ENCODE results near the gene SCNN1B.
"Not testable (repeated sequence)": the region's sequence is repeated elsewhere in the genome, so short reads cannot be mapped to it uniquely, and the experiment has no call there.

Gene SCNN1B, protein sequence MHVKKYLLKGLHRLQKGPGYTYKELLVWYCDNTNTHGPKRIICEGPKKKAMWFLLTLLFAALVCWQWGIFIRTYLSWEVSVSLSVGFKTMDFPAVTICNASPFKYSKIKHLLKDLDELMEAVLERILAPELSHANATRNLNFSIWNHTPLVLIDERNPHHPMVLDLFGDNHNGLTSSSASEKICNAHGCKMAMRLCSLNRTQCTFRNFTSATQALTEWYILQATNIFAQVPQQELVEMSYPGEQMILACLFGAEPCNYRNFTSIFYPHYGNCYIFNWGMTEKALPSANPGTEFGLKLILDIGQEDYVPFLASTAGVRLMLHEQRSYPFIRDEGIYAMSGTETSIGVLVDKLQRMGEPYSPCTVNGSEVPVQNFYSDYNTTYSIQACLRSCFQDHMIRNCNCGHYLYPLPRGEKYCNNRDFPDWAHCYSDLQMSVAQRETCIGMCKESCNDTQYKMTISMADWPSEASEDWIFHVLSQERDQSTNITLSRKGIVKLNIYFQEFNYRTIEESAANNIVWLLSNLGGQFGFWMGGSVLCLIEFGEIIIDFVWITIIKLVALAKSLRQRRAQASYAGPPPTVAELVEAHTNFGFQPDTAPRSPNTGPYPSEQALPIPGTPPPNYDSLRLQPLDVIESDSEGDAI

DNA sequence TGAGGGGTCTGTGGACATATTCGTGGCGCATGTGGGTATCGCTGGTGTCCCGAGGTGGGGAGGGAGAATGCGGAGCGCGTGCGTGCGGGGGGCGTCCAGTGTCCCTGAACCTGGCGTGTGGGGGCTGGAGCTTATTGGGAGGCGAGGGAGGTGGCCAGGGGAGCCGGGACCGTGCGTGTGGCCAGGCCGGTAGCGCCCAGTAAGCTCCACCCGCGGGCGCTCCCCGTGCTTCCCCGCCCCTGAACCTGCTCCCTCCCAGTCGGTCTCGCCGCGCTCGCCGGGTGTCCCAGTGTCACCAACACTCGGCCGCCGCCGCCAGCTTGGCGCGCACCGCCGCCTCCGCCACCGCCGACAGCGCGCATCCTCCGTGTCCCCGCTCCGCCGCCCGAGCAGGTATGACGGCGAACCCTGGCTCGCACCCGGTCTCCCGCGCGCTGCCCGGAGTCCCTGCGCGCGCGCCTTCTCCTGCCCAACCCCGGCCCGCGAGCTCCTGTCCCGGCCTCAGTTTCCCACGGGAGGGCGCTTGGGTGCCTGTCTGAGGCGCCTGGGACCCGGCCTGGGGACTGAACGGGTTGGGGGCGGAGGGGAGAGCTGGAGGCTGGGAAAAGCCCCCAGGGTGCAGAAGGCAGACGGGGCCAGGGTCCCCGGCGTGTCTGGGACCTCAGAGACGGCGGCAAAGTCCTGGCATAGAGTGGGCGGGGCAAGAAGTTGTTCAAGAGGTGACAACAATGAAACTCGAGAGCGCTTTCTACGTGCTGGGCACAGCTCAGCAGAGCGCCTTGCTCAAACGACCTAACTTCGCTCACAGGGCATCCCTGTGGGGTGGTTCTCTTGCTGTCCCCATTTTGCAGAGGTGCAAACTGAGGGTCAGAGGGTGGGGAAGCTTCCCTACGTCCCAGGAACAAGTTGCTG is at the start of gene SCNN1B:
Gene SCNN1B, plus strand, starts transcription at position 258 of the 912 bp plus-strand sequence. CDS start 46,298 bp downstream, outside the sequence.
- no peaks in the 10 kb centered on the region for H3K36me3 Mint-ChIP-seq (ENCODE audit: low read depth)
- H3K4me1 Mint-ChIP-seq = peaks cover 8% of the 10 kb centered on the region
- DNase-seq = peak; percentile 65
- peak within 1 kb of the TSS; percentile 65 for H3K4me3 Mint-ChIP-seq
- H3K27me3 Mint-ChIP-seq (ENCODE audit: low read depth, poor library complexity) = peaks cover 91% of the 10 kb centered on the region
- no peaks in the 10 kb centered on the region for H3K9me3 Mint-ChIP-seq
- no peak within 1 kb of the TSS for H3K27ac Mint-ChIP-seq
- TF ChIP-seq, protein P1, sequence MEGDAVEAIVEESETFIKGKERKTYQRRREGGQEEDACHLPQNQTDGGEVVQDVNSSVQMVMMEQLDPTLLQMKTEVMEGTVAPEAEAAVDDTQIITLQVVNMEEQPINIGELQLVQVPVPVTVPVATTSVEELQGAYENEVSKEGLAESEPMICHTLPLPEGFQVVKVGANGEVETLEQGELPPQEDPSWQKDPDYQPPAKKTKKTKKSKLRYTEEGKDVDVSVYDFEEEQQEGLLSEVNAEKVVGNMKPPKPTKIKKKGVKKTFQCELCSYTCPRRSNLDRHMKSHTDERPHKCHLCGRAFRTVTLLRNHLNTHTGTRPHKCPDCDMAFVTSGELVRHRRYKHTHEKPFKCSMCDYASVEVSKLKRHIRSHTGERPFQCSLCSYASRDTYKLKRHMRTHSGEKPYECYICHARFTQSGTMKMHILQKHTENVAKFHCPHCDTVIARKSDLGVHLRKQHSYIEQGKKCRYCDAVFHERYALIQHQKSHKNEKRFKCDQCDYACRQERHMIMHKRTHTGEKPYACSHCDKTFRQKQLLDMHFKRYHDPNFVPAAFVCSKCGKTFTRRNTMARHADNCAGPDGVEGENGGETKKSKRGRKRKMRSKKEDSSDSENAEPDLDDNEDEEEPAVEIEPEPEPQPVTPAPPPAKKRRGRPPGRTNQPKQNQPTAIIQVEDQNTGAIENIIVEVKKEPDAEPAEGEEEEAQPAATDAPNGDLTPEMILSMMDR (IDR thresholded peaks at IDR 0.05) = no peak

DNA sequence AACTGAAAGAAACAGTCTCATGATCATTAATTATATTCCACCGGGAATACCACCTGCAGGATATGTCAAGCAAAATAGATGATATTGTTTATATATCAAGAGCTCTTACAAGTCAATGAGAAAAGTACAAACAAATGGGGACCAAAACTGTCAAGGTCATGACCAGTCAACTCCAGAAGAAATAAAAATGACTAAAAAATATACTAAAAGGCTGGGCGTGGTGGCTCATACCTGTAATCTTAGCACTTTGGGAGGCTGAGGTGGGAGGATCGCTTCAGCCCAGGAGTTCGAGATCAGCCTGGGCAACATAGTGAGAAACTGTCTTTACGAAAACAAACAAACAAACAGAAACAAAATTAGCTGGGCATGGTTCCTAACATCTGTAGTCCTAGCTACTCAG is 49.8 kb upstream of the SCNN1B start:
- Mint-ChIP-seq H3K4me1 (no peaks in the 10 kb centered on the region), H3K4me3 (no peak overlapping the region)
- no peak for DNase-seq

DNA sequence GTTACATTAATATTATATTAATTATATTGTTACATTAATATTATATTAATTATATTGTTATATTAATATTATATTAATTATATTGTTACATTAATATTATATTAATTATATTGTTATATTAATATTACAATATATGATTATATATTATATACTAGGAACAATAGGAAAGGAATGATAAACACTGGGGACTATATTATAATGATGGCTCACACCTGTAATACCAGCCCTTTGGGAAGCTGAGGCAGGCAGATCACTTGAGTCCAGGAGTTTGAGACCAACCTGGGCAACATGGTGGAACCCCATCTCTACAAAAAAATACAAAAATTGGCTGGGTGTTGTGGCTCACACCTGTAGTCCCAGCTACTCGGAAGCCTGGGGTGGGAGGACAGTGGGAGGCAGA is 48.5 kb upstream of the SCNN1B start:
- H3K27ac Mint-ChIP-seq = not testable (repeated sequence)

More for the DNA sequence above, 49.8 kb upstream of the SCNN1B start:
- Mint-ChIP-seq H3K27me3 (ENCODE audit: low read depth, poor library complexity) (peaks cover 18% of the 10 kb centered on the region), H3K27ac (no peak overlapping the region), H3K36me3 (ENCODE audit: low read depth) (no peaks in the 10 kb centered on the region), H3K9me3 (peaks cover 8% of the 10 kb centered on the region)
- TF ChIP-seq, protein P1 (IDR thresholded peaks at IDR 0.05) = no peak

DNA sequence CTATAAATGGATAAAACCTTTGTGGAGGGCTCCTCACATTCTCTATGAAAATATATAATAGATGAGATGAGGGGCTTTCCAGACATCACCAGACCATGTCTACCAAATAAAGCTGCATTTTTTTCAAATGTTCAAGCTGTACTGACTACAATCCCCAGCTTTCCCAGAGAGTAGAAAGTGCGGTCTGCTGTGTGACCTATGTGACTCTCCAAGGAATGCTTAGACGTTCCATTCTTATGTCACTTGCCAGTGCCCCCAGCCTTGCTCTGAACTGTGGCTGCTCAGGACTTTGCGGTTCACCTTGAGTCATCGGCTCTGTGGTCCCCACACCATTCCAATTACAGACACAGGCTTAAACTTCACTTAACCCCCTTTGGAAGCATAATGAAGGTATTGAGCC is 47.8 kb upstream of the SCNN1B start:
- Mint-ChIP-seq H3K9me3 (peaks cover 8% of the 10 kb centered on the region), H3K27ac (no peak overlapping the region), H3K4me1 (no peaks in the 10 kb centered on the region), H3K4me3 (no peak overlapping the region), H3K36me3 (ENCODE audit: low read depth) (no peaks in the 10 kb centered on the region), H3K27me3 (ENCODE audit: low read depth, poor library complexity) (peaks cover 29% of the 10 kb centered on the region)
- no peak for DNase-seq
- TF ChIP-seq, protein P1 (IDR thresholded peaks at IDR 0.05) = no peak

More for the DNA sequence above, 48.5 kb upstream of the SCNN1B start:
- H3K4me3 Mint-ChIP-seq; H3K9me3 Mint-ChIP-seq; DNase-seq; H3K36me3 Mint-ChIP-seq (ENCODE audit: low read depth); H3K4me1 Mint-ChIP-seq: not testable (repeated sequence)
- H3K27me3 Mint-ChIP-seq (ENCODE audit: low read depth, poor library complexity) = peaks cover 24% of the 10 kb centered on the region

DNA sequence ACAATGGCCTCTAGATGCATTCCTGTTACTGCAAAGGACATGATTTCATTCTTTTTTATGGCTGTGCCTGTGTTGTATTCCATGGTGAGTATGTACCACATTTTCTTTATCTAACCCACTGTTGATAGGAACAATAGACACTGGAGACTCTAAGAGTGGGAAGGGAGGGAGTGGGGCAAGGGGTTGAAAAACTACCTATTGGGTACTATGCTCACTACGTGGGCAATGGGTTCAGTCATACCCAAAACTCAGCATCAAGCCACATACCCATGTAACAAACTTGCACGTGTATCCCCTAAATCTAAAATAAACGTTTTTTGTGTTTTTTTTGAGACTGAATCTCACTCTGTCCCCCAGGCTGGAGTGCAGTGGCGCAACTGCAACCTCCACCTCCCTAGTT is 47.1 kb upstream of the SCNN1B start:
- Mint-ChIP-seq H3K4me3 (no peak overlapping the region), H3K4me1 (no peaks in the 10 kb centered on the region), H3K27me3 (ENCODE audit: low read depth, poor library complexity) (peaks cover 33% of the 10 kb centered on the region), H3K27ac (no peak overlapping the region), H3K9me3 (peaks cover 8% of the 10 kb centered on the region), H3K36me3 (ENCODE audit: low read depth) (no peaks in the 10 kb centered on the region)
- TF ChIP-seq, protein P1 (IDR thresholded peaks at IDR 0.05) = no peak
- no peak for DNase-seq

DNA sequence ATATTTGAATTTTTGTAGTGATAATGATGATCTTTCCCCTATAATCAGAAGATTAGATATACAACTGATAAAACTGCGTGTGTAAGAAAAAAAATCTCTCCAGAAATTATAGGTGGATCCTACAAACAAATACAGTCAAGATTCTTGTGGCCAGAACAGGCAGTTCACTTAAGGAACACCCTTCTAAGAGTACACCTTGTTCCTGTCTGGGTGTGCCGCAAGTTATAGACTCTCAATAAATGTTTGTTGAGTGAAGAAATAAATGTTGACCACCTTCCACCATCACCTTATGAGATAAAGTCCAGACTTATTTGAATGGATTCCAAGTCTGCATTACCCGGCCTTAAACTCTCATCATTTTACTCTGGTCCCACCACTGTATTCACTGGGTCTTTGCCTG is 45.7 kb upstream of the SCNN1B start:
- H3K9me3 Mint-ChIP-seq = no peaks in the 10 kb centered on the region
- no peaks in the 10 kb centered on the region for H3K4me1 Mint-ChIP-seq
- H3K36me3 Mint-ChIP-seq (ENCODE audit: low read depth) = no peaks in the 10 kb centered on the region
- peaks cover 36% of the 10 kb centered on the region for H3K27me3 Mint-ChIP-seq (ENCODE audit: low read depth, poor library complexity)
- DNase-seq = no peak
- no peak overlapping the region for H3K4me3 Mint-ChIP-seq
- TF ChIP-seq, protein P1 (IDR thresholded peaks at IDR 0.05) = no peak
- no peak overlapping the region for H3K27ac Mint-ChIP-seq
